T-helper 1 cell (primary cell): Measurements from ENCODE around the gene ERN2.
"Not testable (repeated sequence)": the region's sequence is repeated elsewhere in the genome, so short reads cannot be mapped to it uniquely, and the experiment has no call there.

ENCODE experiments used
- DNase-seq, 5 donors: peaks; one replicate each; pipeline ENCODE4 v3.0.0-alpha.2; 2012 to 2020
- total RNA-seq, 4 donors: gene quantifications; one replicate each; lab custom pipeline; 2026; lab: John Stamatoyannopoulos, UW

ERN2 gene
- total RNA-seq, result 0 reads per million in 4 donors

DNA sequence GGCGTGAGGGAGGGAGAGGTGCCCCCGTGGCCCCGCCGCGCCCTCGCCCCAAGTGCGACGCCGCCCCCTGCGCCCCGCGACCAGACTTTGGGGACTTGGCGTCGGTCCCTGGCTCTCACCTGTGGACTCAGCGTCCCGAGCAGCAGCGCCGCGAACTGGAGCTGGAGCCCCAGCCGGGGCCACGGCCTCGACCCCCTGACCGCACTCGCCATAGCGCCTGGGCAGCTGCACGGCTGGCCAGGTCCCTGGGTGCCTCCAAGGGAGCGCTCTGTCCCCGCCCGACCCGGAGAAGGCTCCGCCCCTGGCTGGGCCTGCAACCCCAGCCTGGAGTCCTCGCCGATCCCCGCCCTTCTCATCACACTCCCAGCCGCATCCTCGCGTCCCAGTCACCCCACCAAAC is at the start of gene ERN2:
ERN2 (minus strand) TSS at position 247 of the 400 bp plus-strand sequence; CDS start at position 212, 35 bp downstream.
- DNase-seq, result no peak

DNA sequence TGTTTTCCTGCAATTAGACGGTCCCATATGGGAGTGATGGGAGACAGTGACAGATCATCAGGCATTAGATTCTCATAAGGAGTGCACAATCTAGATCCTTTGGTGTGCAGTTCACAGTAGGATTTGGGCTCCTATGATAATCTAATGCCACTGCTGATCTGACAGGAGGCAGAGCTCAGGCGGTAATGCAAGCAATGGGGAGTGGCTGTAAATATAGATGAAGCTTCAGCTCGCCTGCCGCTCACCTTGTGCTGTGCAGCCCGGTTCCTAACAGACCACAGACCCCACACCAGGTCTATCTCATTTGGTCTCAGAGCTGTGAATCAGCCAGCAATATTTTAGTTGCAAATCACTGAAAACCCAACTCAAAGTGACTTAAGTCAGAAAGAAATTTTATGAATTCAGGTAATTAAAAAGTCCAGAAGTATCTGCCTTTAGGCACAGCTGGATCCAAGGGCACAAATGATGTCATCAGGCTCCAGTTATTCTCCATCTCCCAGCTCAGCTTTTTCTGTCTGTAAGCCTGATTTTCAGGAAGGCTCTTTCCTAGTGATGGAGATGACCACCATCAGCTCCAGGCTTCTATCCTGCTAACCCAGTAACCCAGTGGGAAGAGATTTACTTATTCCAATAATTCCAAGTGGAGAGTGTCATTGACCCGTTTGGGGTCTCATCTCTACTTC is 45.1 kb upstream of the ERN2 start:
- DNase-seq, result no peak

DNA sequence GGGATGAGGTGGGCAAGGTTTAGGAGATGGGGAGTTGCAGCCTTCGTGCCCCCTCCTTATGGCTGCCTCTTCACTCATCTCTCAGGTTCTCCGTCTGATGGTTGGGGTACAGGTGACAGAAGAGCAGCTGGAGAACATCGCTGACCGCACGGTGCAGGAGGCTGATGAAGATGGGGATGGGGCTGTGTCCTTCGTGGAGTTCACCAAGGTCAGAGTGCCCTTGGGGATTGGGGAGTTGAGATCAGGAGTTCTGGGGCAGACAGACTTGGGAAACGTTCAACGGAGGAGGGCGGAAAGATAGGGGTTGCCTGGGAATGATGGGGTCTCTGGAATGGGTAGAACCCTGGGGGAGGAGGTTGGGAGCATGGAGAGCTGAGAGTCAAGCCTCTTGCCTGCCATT is 44.1 kb upstream of the ERN2 start:
- DNase-seq, result no peak

DNA sequence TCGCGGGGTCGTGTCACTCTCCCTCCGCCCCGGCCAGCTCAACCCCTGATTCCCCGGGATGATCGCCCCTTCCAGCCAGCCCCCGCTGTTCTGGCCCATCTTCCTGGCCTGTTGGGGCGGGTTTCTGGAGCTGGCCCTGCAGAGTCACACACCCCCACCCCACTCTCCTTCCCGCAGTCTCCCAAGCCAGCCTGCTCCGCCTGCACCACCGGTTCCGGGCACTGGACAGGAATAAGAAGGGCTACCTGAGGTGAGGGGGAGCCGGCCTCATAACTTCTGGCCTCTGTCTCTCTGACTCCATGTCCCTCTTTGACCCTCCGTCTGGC is 42.4 kb upstream of the ERN2 start:
- no peak for DNase-seq

DNA sequence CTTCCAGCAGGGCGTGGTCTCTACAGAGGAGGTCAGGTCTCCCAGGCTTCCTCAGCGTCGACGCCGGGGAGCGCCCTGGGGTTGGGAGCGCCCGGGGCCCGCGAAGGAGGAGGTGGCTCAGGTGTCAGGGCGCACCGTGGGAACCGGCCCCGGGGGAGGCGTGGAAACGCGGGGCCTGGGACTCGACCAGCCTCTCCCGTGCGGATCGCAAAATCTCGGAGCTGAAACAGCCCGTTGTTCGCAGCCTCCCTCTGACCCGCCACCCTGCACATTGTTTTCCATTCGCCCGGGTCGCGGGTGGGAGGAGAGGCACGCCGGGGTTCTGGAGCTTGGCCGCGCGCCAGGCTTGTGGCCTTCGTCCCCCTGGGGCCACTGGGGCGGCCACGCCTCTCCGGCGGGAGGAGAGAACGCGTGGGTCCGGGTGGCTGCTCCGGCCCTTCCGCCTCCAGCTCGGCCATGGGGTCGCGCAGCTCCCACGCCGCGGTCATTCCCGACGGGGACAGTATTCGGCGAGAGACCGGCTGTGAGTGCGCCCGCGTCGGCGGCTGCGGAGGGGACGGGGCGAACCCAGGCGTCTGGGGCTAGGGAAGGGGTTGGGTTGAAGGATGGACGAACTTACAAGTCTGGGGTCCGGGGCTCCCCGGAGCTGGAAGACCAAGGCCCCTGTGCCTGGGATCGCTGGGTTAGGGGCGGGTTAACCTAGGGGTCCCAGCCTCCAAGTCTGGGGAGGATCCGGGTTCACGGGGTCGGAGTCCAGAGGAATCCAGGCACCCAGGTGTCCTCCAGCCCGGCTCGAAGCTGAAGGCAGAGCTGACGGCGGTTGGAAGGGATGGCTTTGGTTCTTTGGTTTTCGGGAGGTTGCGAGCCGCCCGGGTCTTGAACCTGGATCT is 41.8 kb upstream of the ERN2 start, which contains the start of gene CHP2:
CHP2 (plus strand) TSS at position 433 of the 890 bp plus-strand sequence; CDS start at position 457, 24 bp downstream.
- peak in 1 of 5 donors; percentile 14 for DNase-seq

DNA sequence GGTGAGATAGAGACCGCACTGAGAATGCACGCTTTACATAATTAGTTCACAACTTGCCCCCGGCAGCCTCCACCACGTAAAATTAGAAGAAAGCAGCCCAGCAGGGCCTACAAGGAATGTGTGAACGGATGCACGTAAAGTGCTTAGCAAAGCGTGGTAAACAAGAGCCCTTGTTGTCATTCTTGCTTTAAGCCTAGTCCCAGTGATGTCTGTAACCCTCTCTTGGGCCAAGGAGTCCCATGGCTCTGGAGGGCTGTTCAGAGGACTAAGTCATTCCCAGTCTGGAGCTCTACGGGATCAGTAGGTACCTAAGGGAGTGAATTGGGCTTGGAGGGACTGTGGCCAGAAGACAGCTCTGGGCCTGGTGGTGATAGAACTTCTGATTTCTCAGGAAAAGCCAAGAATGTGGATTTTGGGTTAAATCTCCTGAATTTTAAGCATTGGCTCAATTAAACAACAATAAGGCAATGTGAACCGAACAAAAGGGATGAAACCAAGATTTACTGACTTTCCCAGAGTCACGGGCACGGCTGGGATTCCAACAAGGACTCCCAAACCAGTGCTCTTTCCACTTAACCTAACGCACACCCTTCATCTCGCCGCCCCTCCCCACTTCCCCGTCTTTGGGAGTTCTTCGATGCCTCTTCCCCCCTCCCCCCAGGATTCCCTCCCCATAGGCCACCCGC is 41.0 kb upstream of the ERN2 start:
- no peak for DNase-seq

DNA sequence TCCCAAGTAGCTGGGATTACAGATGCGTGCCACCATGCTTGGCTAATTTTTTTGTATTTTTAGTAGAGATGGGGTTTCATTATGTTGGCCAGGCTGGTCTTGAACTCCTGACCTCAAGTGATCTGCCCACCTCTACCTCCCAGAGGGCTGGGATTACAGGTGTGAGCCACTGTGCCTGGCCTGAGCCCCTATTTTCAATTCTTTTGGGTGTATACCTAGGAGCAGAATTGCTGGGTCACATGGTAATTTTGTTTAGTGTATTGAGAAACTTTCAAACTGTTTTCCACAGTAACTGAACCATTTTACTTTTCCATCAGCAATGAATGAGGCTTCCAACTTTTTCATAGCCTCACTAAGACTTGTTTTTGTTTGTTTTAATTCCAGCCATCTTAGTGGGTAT is 38.0 kb upstream of the ERN2 start:
- DNase-seq, result not testable (repeated sequence)

DNA sequence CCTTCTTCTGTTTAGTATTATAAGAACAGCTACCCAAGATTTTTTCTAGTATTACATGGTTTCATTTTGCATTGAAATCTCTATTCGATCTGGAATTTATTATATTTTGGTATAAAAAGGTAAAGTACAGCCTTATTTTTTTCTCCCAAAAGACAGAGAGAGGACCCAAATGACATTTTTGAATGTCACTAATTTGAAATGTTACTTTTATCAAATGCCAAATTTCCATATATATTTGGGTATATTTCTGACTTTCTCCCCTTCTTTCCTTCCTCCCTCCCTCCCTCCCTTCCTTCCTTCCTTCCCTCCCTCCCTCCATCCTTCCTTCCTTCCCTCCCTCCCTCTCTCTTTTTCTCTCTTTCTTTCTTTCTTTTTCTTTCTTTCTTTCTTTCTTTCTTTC is 35.6 kb upstream of the ERN2 start:
- no peak for DNase-seq

DNA sequence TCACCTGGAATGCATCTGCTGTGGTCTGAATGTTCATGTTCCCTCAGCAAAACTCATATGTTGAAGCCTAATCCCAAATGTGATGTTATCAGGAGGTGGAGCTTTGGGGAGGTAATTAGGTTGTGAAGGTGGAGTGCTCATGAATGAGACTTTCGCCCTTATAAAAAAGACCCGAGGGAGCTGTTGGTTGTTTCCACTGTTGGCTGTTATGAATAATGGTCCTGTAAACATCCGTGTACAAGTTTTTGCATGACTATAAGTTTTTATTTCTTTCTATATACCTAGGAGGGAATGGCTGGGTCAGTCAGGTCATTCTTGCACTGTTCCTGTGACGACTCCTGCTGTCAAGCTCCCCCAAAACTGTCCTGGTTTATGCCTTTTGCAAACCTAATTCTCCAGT is 32.2 kb upstream of the ERN2 start:
- no peak for DNase-seq

DNA sequence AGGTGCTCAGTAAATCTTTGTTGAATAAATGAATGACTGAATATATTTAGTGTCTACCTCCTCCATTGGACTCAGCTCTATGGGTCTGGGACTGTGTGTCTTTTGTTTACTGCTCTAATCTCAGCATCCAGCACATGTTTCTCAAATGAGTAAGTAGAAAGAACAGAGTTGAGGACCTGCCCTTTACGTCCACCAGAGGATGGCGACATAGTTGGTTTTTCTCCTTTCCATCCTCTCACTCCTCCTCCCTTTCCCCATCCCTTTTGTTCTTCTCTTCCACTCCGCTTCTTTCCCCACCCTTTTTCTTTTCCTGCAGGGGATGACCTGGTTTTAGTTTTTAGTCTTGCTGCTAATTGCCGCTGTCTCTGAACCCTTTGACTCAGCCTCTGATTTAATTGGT is 29.7 kb upstream of the ERN2 start:
- DNase-seq, result no peak

DNA sequence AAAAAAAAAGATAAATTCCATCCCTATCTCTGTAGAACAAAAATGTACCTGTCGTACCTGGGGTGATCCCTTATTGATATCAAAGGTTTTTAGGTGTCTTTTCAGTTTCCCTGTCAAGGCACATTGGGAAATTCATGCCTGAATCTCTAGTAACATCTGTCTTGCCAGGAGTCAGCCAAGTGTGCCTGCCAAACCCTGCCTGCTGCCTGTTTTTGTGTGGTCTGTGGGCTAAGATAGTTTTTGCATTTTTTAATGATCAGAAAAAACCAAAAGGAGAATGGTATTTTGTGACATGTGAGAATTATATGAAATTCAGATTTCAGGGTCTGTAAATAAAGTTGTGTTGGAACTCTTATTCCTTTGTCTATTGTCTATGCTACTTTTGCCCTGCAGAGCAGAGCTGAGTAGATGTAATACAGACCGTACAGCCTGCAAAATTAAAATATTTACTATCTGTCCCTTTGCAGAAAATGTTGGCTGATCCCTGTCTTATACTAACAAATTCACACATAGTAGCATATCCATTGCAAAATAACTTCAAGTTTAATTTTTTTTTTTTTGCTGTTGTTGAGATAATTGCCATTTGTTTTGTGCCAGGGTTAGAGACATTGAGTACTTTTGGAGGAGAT is 28.8 kb upstream of the ERN2 start:
- no peak for DNase-seq

DNA sequence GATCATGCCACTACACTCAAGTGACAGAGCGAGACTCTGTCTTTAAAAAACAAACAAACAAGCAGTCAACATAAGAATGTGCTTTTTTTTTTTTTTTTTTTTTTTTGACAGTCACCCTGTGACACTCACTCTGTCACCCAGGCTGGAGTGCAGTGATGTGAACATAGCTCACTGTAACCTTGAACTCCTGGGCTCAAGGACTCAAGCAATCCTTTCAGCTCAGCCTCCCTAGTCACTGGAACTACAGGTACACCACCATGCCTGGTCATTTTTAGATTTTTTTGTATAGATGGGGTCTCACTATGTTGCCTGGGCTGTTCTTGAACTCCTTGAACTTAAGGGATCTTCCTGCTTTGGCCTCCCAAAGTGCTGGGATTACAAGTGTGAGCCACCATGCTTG is 26.5 kb upstream of the ERN2 start:
- no peak for DNase-seq

DNA sequence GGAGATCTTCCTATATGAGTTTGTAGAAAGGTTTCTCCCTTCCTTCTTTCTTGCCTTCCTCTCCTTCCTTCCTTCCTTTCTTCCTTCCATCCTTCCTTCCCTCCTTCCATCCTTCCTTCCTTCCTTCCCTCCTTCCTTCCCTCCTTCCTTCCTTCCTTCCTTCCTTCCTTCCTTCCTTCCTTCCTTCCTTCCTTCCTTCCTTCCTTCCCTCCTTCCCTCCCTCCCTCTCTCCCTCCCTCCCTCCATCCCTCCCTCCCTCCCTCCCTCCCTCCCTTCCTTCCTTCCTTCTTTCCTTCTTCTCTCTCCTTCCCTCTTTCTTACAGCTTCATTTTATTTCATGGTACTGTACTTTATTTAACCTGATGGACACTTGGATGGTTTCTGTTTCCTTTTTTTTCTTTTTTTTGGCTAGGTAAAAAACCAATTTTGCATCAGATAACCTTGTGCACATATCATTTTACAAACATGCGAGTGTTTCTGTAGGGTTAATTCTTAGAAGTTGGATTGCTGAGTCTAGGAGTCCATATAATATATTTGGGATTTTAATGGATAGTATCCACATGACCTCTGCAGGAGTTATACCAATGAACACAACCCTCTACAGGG is 24.5 kb upstream of the ERN2 start:
- not testable (repeated sequence) for DNase-seq

DNA sequence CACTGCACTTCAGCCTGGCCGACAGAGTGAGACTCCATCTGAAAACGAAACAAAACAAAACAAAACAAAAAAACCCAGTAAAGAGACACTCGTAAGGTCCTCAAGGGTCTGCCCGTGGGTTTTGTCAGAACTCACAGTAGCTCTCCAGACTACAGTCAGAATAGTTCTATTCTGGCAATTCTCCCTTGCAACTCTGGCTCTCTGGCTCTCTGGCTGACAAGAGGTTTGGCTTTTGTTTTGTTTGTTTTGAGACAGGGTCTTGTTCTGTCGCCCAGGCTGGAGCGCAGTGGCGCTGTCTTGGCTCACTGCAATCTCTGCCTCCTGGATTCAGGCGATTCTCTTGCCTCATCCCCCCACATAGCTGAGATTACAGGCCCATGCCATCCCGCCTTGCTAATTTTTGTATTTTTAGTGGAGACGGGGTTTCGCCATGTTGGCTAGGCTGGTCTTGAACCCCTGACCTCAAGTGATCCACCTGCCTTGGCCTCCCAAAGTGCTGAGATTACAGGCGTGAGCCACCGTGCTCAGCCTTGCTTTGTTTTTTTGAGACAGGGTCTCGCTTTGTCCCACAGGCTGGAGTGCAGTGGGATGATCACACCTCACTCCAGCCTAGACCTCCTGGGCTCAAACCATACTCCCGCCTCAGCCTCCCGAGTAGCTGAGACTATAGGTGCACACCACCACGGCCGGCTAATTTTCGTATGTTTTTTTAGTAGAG is 21.3 kb upstream of the ERN2 start:
- DNase-seq, result no peak

DNA sequence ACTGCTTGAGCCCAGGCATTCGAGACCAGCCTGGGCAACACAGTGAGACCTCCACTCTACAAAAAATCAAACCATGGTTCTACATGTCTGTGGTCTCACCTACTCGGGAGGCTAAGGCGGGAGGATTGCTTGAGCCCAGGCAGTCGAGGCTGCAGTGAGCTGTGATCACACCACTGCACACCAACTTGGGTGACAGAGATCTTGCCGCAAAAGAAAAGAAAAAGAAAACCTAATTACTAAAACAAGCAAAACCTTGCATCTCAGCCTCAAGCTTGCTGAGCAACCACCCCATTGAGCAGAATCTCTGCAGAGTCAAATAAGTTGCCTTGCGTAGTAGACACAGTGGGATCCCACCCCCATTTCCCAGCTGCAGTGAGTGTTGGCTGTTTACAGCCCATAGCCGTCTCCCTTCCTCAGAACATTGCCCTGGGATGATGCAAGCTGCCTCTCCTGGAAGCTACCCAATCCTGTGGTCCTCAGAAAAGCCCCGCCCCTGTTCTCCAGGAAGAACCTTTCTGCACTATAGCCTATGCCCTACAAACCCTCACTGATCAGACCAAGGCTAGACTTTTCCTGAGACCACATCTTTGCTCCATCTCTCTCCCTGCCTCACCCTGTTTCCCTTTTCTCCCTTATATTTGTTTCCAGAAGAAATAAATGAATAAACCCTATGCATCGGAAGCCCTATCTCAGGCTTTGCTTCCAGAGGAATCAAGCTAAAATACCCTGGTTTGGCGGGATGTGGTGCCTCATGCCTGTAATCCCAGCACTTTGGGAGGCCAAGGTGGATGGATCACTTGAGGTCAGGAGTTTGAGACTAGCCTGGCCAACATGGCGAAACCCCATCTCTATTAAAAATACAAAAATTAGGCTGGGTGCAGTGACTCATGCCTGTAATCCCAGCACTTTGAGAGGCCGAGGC is 16.7 kb upstream of the ERN2 start:
- DNase-seq, result no peak

DNA sequence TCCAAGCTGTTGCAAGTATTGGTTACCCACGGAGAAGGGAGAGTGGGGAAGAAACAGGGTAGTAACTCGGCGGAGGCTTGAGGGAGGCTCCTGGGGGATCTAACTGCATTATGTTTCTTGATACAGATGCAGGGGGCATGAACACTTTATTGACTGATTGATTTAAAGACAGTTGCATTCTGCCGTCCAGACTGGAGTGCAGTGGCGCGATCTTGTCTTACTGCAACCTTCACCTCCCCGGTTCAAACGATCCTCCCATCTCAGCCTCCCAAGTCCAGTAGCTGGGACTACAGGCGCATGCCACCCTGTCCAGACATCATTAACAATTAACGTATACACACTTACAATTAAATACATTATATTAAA is 15.1 kb upstream of the ERN2 start:
- no peak for DNase-seq

DNA sequence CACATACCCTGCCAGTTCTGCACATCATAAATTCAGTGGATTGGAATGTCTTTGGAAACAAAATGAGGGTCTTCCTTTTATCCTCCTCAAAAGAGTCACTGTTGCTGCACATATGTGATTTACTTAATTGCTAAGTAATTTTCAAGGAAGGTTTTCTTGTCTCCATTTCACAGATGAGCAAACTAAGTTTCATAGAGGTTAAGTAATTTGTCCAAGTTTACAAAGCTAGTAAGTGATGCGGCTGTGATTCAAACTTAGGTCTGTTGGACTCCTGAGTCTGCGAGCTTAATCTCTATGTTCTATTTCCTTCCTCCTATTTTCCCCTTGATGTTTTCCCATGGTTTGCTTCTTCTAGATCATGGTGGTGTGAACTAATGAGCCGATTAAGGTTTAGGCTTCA is 13.7 kb upstream of the ERN2 start:
- DNase-seq, result no peak

DNA sequence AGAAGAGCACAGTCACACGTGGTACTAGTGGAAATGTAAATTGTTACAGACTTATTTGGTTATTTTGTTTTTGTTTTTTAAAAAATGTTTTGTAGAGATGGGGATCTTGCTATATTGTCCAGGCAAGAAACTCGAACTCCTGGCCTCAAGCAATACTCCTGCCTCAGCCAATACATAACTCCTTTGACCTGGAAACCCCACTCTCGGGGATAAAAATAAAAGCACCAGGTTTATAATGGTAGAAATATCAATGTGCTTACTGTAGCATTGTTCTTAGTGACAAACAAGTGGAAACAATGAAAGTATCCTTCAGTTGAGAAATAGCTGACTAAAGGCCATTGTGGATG is 11.7 kb upstream of the ERN2 start:
- no peak for DNase-seq

DNA sequence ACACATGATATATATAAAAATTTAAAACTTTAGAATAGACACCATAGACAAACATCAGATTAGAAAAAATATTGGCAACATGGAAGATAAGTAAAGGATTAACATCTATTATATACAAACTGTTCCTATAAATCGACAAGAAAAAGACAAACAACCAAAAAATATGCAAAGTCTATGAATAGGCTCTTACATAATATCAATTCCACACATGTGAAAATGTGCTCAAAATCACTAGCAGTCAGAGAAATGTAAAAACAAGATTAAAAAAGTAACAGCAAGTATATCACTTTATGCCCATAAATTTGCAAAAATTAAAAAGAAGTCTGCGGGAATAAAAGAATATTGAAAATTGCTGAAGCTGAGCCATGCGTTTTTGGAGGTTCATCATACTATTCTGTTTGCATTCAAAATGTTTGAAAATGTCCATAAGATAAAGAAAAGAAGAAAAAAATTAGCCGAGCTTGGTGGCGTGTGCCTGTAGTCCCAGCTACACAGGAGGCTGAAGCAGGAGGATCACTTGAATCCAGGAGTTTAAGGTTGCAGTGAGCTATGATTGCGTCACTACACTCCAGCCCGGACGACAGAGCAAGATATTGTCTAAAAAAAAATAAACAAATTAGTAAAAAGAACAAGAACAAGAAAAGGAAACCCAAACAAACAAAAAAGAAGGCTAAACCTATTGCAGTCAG is 11.2 kb upstream of the ERN2 start:
- DNase-seq, result no peak

DNA sequence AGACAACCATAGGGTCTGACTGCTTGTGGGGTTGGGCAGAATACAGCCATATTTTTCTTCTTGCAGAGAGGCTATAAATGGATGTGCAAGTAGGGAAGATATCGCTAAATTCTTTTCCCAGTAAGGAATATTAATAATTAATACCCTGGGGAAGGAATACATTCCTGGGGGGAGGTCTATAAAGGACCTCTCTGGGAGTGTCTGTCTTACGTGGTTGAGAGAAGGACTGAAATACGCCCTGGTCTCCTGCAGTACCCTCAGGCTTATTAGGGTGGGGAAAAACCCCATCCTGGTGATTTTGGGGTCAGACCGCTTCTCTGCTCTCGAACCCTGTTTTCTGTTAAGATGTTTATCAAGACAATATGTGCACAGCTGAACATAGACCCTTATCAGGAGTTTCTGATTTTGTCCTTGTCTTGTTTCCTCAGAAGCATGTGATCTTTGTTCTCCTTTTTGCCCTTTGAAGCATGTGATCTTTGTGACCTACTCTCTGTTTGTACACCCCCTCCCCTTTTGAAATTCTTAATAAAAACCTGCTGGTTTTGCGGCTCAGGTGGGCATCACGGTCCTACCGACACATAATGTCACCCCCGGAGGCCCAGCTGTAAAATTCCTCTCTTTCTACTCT is 9.7 kb upstream of the ERN2 start:
- DNase-seq, result not testable (repeated sequence)
